Erythroblast (primary cell): ENCODE data around the gene STX8.

ENCODE experiments used
- GATA1 ChIP-seq: IDR thresholded peaks from 2 replicates; pipeline ENCODE4 v1.6.1; 2011; ENCODE audit warnings: low read depth, mild to moderate bottlenecking, control low read depth, low read length, moderate library complexity
- POLR2A ChIP-seq: IDR thresholded peaks from 2 replicates; pipeline ENCODE4 v1.6.1; 2011; ENCODE audit warnings: mild to moderate bottlenecking, low read length

- TF ChIP-seq POLR2A (no peak), GATA1 (no peak)
Observed at GRCh38 chr17:9237053-9237410, 338.6 kb downstream of the STX8 start.
